GM12878 (cell line): ENCODE data around the gene IRF2BPL. TPM values are rescaled to one million over a fixed set of nuclear protein-coding genes. Genes with fewer than 3 reads are reported as not detected.
A peak's percentile ranks its signal among the peaks of the same experiment; 100 is the strongest.

Experiments used
- BMI1 ChIP-seq: fragments of 450-650 bp; IDR thresholded peaks from 2 replicates; pipeline ENCODE4 v1.6.1; 2016; ENCODE audit warnings: mild to moderate bottlenecking, moderate library complexity, borderline replicate concordance
- BRCA1 ChIP-seq: IDR thresholded peaks from 2 replicates; pipeline ENCODE4 v1.6.1; 2011; ENCODE audit warnings: low read depth, low read length, improper control_type of control experiment
- CUX1 ChIP-seq: IDR thresholded peaks from 2 replicates; pipeline ENCODE4 v1.6.1; 2012; ENCODE audit warnings: improper control_type of control experiment, low read depth, low read length; ENCODE audit not compliant: insufficient replicate concordance
- ETV6 ChIP-seq, 2 experiments: fragments of 450-650 bp in 1 of 2; IDR thresholded peaks in 1 of 2; conservative IDR thresholded peaks in 1 of 2; 2 replicates each; pipeline ENCODE4 v1.6.1; 2014; ENCODE audit warnings: antibody characterized with exemption in 1 of 2, borderline replicate concordance in 1 of 2, low read depth in 1 of 2, mild to moderate bottlenecking in 1 of 2, moderate library complexity in 1 of 2
- KAT2A ChIP-seq: conservative IDR thresholded peaks from 2 replicates; pipeline ENCODE4 v1.6.1; 2011; ENCODE audit warnings: low read depth, low read length; ENCODE audit not compliant: control insufficient read depth
- MEF2A ChIP-seq: IDR thresholded peaks from 2 replicates; pipeline ENCODE4 v1.6.1; 2011; ENCODE audit warnings: low read depth, mild to moderate bottlenecking, low read length, moderate library complexity; ENCODE audit not compliant: insufficient read depth
- POU2F2 ChIP-seq: IDR thresholded peaks from 3 replicates; pipeline ENCODE4 v1.6.1; 2011; ENCODE audit warnings: low read depth, mild to moderate bottlenecking, low read length, borderline replicate concordance
- PRDM15 ChIP-seq: fragments of 450-650 bp; formaldehyde crosslinking; IDR thresholded peaks from 2 replicates; pipeline ENCODE4 v1.4.0; 2020; ENCODE audit warnings: mild to moderate bottlenecking, moderate library complexity
- RB1 ChIP-seq: fragments of 450-650 bp; formaldehyde crosslinking; IDR thresholded peaks from 2 replicates; pipeline ENCODE4 v1.6.1; 2017; ENCODE audit warnings: mild to moderate bottlenecking, borderline replicate concordance
- SKIL ChIP-seq: fragments of 450-650 bp; IDR thresholded peaks from 2 replicates; pipeline ENCODE4 v1.6.1; 2017; ENCODE audit warnings: mild to moderate bottlenecking, low read depth, inconsistent platforms; ENCODE audit not compliant: poor library complexity, severe bottlenecking
- SMAD1 ChIP-seq: fragments of 450-650 bp; IDR thresholded peaks from 2 replicates; pipeline ENCODE4 v1.6.1; 2018; ENCODE audit warnings: mild to moderate bottlenecking, low read depth; ENCODE audit not compliant: partially characterized antibody
- SMARCA5 ChIP-seq: fragments of 450-650 bp; IDR thresholded peaks from 2 replicates; pipeline ENCODE4 v1.6.1; 2017; ENCODE audit warnings: mild to moderate bottlenecking
- STAT3 ChIP-seq: IDR thresholded peaks from 2 replicates; pipeline ENCODE4 v1.6.1; 2011; ENCODE audit warnings: low read depth, low read length, improper control_type of control experiment
- SUZ12 ChIP-seq: fragments of 200-600 bp; sonication (generic); IDR thresholded peaks from one replicate; pipeline ENCODE4 v1.6.1; 2018; ENCODE audit warnings: antibody characterized with exemption, mild to moderate bottlenecking; ENCODE audit not compliant: unreplicated experiment
- TCF7 ChIP-seq: IDR thresholded peaks from 2 replicates; pipeline ENCODE4 v1.6.1; 2014; ENCODE audit warnings: antibody characterized with exemption, borderline replicate concordance
- ZBED1 ChIP-seq: IDR thresholded peaks from 2 replicates; pipeline ENCODE4 v1.6.1; 2016; ENCODE audit warnings: borderline replicate concordance
- ZNF274 ChIP-seq: IDR thresholded peaks from one replicate; pipeline ENCODE4 v1.8.0; 2011; ENCODE audit not compliant: insufficient read length, insufficient read depth
- ZZZ3 ChIP-seq: IDR thresholded peaks from 2 replicates; pipeline ENCODE4 v1.6.1; 2011; ENCODE audit warnings: low read depth; ENCODE audit not compliant: control insufficient read depth, insufficient read length
- polyA plus RNA-seq, 11 experiments: library from polyadenylated mRNA; depleted of rRNA in 4 of 11; unstranded in 6 of 11; stranded (reverse) in 5 of 11; fragments of >200 nt; fragmentation: Nextera tagmentation in 4 of 11; fragmentation: Illumina TruSeq in 1 of 11; extraction: Ambion mirVana in 4 of 11; extraction: Trizol in 1 of 11; gene quantifications; 1 replicate in 1 of 11; 2 replicates in 10 of 11; pipeline versions ENCODE4 v1.2.1 to v1.2.3, GENCODE V29; 2011 to 2016; ENCODE audit warnings: inconsistent platforms in 2 of 11, missing spikeins in 2 of 11, low read depth in 1 of 11
- total RNA-seq, 4 experiments: library from RNA; depleted of rRNA in 3 of 4; stranded (reverse); fragments of >200 nt in 3 of 4; fragmentation: Illumina TruSeq in 1 of 4; extraction: Trizol in 1 of 4; gene quantifications; 2 replicates each; pipeline versions ENCODE4 v1.2.1 to v1.2.3, GENCODE V29; 2013 to 2021

The IRF2BPL gene
- total and polyA plus RNA-seq, 10 of the 15 experiments (the other 5 are each of a cell fraction or from before 2014, with no cell fraction given): 1.2 to 34.5 (median 3.1) TPM

GRCh38 chr14:77033622-77034589 is 5.4 kb upstream of the IRF2BPL start (continued):
- TF ChIP-seq TCF7 (no peak), SKIL (no peak), POU2F2 (peak; percentile 74; the same call in 1 of the 3 replicates), BMI1 (no peak), RB1 (peak; percentile 83), CUX1 (no peak), ETV6 (conservative IDR thresholded peaks at IDR 0.05 in 1 of 2, IDR thresholded peaks at IDR 0.05 in 1 of 2; ENCODE audit: borderline replicate concordance in 1 of 2, low read depth in 1 of 2) (no peak; a peak in 2 of 4 replicates), SUZ12 (no peak), PRDM15 (no peak), ZZZ3 (no peak), SMARCA5 (no peak; the same call in 1 of the 2 replicates), STAT3 (no peak), KAT2A (no peak), MEF2A (no peak), ZBED1 (no peak), BRCA1 (no peak), ZNF274 (no peak), SMAD1 (no peak)
